ENCODE data around the gene FGF14.

DNA sequence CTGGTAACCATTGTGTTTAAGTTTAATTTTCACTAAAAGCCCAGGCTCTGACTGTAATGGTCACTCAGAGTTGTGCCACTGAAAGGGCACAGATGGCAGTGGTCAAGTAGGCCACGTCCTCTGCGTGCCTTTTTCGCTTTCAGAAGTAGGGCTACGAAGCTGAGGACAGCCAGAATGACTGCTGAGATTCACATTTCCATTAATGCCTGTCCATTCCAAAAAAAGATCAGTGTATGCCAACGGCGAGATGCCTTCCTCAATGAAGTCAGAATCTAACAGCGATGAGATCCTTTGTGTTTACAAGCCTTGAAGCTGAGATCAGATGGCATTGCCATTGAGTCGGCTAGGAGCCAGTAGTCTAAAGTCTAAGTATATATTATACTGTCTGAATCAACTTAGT is 311.3 kb downstream of the FGF14 start:
- no peak for TF ChIP-seq POLR2A (IDR thresholded peaks at IDR 0.05)
- TF ChIP-seq POLR2AphosphoS5 (IDR thresholded peaks at IDR 0.05), result no peak
